Chondrocyte (in vitro differentiated cells): ENCODE data around the gene SLC46A3. TPM values are rescaled to one million over a fixed set of nuclear protein-coding genes. Genes with fewer than 3 reads are reported as not detected.

Experiments used
- DNase-seq: peaks from one replicate; pipeline ENCODE4 v3.0.0; 2021; ENCODE audit warnings: mixed read lengths, low spot score
- H3K27ac Mint-ChIP-seq: one replicate; pipeline ENCODE4 v1.8.0; 2021; ENCODE audit warnings: mild to moderate bottlenecking, moderate library complexity, mixed read lengths; ENCODE audit not compliant: unreplicated experiment
- H3K27me3 Mint-ChIP-seq: 2 replicates; pipeline ENCODE4 v1.8.0; 2021; ENCODE audit warnings: low read depth, mixed read lengths
- H3K36me3 Mint-ChIP-seq: 2 replicates; pipeline ENCODE4 v1.8.0; 2021; ENCODE audit warnings: low read depth, mixed read lengths
- H3K4me1 Mint-ChIP-seq: 2 replicates; pipeline ENCODE4 v1.8.0; 2021; ENCODE audit warnings: low read depth, mild to moderate bottlenecking, mixed read lengths
- H3K4me3 Mint-ChIP-seq: one replicate; pipeline ENCODE4 v1.8.0; 2021; ENCODE audit warnings: mild to moderate bottlenecking, moderate library complexity, mixed read lengths; ENCODE audit not compliant: unreplicated experiment
- H3K9me3 Mint-ChIP-seq: 2 replicates; pipeline ENCODE4 v1.8.0; 2021; ENCODE audit warnings: low read depth, mixed read lengths
- total RNA-seq: library from RNA; stranded (reverse); gene quantifications from 3 replicates; pipeline ENCODE4 v1.2.1, GENCODE V29; 2021
- TF ChIP-seq, protein P1 (sequence below): fragments of 200-600 bp; sonication (generic); IDR thresholded peaks from 2 replicates; pipeline ENCODE4 v1.5.0; 2021; ENCODE audit warnings: antibody characterized with exemption, mild to moderate bottlenecking, moderate library complexity

The SLC46A3 gene
- total RNA-seq, 1 donor from 2014 or later: 14.0 TPM

DNA sequence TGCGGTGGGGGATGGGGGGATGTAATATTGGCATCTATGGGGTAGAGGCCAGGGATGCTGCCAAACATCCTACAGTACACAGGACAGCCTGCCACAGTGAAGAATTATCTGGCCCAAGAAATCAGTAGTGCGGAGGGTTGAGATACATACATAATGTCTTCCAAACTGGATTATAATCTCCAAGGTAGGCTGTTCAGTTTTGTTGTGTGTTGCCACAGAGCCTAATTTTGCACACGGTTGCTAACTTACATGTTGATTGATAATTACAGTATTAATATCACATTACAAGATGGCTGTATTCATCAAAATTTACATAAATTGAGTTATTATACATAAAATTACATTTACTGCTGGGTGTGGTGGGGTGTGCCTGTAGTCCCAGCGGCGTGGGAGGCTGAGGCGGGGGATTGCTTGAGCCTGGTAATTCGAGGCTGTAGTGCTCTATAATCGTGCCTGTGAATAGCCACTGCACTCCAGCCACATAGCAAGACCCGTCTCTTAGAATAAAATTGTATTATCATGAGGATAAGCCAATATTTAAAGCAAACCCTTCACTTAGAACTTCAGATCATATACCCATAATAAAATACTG lies 51.8 kb downstream of the SLC46A3 start:
- Mint-ChIP-seq H3K36me3 (peaks cover 51% of the 10 kb centered on the region), H3K27me3 (no peaks in the 10 kb centered on the region), H3K9me3 (no peaks in the 10 kb centered on the region), H3K27ac (no peak overlapping the region), H3K4me3 (no peak overlapping the region), H3K4me1 (peaks cover 5% of the 10 kb centered on the region)
- DNase-seq: no peak
- TF ChIP-seq, protein P1, sequence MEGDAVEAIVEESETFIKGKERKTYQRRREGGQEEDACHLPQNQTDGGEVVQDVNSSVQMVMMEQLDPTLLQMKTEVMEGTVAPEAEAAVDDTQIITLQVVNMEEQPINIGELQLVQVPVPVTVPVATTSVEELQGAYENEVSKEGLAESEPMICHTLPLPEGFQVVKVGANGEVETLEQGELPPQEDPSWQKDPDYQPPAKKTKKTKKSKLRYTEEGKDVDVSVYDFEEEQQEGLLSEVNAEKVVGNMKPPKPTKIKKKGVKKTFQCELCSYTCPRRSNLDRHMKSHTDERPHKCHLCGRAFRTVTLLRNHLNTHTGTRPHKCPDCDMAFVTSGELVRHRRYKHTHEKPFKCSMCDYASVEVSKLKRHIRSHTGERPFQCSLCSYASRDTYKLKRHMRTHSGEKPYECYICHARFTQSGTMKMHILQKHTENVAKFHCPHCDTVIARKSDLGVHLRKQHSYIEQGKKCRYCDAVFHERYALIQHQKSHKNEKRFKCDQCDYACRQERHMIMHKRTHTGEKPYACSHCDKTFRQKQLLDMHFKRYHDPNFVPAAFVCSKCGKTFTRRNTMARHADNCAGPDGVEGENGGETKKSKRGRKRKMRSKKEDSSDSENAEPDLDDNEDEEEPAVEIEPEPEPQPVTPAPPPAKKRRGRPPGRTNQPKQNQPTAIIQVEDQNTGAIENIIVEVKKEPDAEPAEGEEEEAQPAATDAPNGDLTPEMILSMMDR: no peak

DNA sequence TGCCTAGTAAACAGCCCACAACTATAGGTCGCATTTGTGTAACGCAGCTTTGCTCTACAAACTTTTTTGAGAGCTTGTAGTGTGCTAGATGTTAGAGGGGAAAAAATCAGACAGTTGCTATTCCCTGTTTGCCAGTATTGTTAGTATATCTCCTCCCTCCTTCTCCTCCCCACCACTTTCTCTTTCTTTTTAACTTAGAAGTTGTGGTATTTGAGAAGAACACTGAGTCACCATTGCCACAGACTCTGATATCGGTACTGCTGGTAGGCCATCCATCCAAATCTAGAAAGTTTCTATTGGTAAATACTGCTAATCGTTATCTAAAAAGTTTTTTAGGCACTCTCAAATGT lies 59.2 kb downstream of the SLC46A3 start:
- H3K4me3 Mint-ChIP-seq: peak overlapping the region; percentile 94
- H3K27me3 Mint-ChIP-seq: no peaks in the 10 kb centered on the region
- TF ChIP-seq, protein P1: no peak
- peak overlapping the region; percentile 98 for H3K27ac Mint-ChIP-seq
- DNase-seq: no peak
- no peaks in the 10 kb centered on the region for H3K9me3 Mint-ChIP-seq
- H3K36me3 Mint-ChIP-seq: peaks cover 6% of the 10 kb centered on the region
- peaks cover 58% of the 10 kb centered on the region for H3K4me1 Mint-ChIP-seq

DNA sequence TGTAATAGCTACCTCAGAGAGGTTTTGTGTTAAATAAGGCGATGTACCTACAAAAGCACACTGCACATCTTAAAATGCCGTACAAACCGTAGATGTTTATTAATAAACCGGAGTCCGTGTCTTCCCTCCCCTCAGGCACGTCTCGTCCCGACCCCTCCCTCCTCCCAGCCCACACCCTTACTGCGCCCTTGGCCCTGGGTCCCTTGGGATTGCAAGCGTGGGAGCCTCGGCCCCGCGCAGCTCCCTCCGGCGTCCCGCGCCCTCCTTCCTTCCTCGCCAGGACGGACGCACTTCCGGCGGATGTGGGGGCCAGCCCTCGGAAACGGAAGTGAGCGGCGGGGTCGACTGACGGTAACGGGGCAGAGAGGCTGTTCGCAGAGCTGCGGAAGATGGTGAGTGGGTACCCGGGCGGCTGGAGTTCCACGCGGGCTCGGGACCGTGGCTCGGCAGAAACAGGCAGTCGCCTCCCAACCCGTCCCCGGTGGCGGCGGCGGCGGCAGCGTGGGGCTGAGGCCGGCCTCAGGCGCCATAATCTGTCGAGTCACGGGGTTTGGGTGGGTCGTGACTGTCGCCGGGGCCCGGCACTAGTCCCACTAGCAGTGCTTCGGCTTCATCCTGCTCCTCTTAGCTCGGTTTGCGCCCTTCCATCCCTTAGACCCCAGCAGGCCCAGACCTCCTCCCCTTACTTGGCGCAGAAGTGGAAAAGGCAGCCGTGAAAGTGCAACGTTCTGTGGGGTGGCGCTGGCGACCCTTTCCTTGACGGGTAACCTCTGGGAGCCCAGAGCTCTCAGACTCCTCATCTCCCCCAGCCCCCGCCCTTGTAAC lies 59.8 kb downstream of the SLC46A3 start, which contains the start of gene POMP:
POMP (plus strand) TSS at position 335 of the 825 bp plus-strand sequence; CDS start at position 390, 55 bp downstream.
- Mint-ChIP-seq H3K36me3 (peaks cover 6% of the 10 kb centered on the region), H3K4me1 (peaks cover 61% of the 10 kb centered on the region)
- TF ChIP-seq, protein P1: no peak

DNA sequence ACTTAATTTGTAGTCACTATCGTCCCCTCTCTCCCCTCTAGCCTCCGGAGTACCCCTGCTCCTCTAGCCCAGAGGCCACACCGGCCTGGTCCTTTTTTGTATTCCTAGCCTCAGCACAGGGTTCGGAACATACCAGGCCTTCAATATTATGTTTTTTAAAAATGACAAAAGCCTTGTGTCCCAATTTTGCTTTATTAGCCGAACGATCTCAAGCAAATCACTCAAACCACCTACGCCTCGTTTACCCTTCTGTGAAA lies 60.3 kb downstream of the SLC46A3 start:
- no peak for DNase-seq
- H3K4me1 Mint-ChIP-seq: peaks cover 61% of the 10 kb centered on the region

More for the DNA sequence above, 59.8 kb downstream of the SLC46A3 start, which contains the start of gene POMP:
- Mint-ChIP-seq H3K27me3 (no peaks in the 10 kb centered on the region), H3K4me3 (peak within 1 kb of the TSS; percentile 94), H3K9me3 (no peaks in the 10 kb centered on the region), H3K27ac (peak within 1 kb of the TSS; percentile 98)
- peak; percentile 98 for DNase-seq

More for the DNA sequence above, 60.3 kb downstream of the SLC46A3 start:
- H3K36me3 Mint-ChIP-seq: peaks cover 6% of the 10 kb centered on the region
- TF ChIP-seq, protein P1: no peak
- no peaks in the 10 kb centered on the region for H3K9me3 Mint-ChIP-seq
- peak overlapping the region; percentile 98 for H3K27ac Mint-ChIP-seq
- peak overlapping the region; percentile 94 for H3K4me3 Mint-ChIP-seq
- H3K27me3 Mint-ChIP-seq: no peaks in the 10 kb centered on the region
